ENCODE data around the gene SFXN4. TPM values are rescaled to one million over a fixed set of nuclear protein-coding genes. Genes with fewer than 3 reads are reported as not detected.

The SFXN4 gene
- polyA plus RNA-seq, 4 donors = 23.6 to 32.3 (median 29.6) TPM

Other genes starting within 250 kb of the SFXN4 start
- gene NANOS1, start 136.0 kb downstream of the SFXN4 start, polyA plus RNA-seq (ENCODE audit: insufficient read length in 4 of 4) = 1 to 10 TPM; 3.4 to 4.7 (median 3.8) TPM
- gene EIF3A, start 84.9 kb downstream of the SFXN4 start, polyA plus RNA-seq (ENCODE audit: insufficient read length in 4 of 4) = 100 to 1,000 TPM; 177 to 198 (median 187) TPM
- gene DENND10, start 61.6 kb downstream of the SFXN4 start, polyA plus RNA-seq (ENCODE audit: insufficient read length in 4 of 4) = 10 to 100 TPM; 47.8 to 70.9 (median 58.1) TPM
- gene PRDX3, start 13.1 kb upstream of the SFXN4 start, polyA plus RNA-seq (ENCODE audit: insufficient read length in 4 of 4) = 100 to 1,000 TPM; 277 to 321 (median 305) TPM
- 10 to 100 TPM; 16.9 to 20.1 (median 18.5) TPM for gene GRK5, start 41.9 kb upstream of the SFXN4 start, polyA plus RNA-seq (ENCODE audit: insufficient read length in 4 of 4)

Data from right renal pelvis (tissue), 4 donors.